HFFc6 (cell line): ENCODE measurements around the gene THBD. TPM values are rescaled to one million over a fixed set of nuclear protein-coding genes. Genes with fewer than 3 reads are reported as not detected.
"Not testable (repeated sequence)": the region's sequence is repeated elsewhere in the genome, so short reads cannot be mapped to it uniquely, and the experiment has no call there.

ENCODE experiments used
- DNase-seq: peaks from one replicate; pipeline ENCODE4 v3.0.0-alpha.2; 2018
- H3K27ac Mint-ChIP-seq: 2 replicates; pipeline ENCODE4 v1.8.0; 2020; ENCODE audit warnings: mild to moderate bottlenecking, mixed read lengths
- H3K27me3 Mint-ChIP-seq: 2 replicates; pipeline ENCODE4 v1.8.0; 2021; ENCODE audit warnings: mild to moderate bottlenecking, moderate library complexity, mixed read lengths; ENCODE audit not compliant: insufficient read depth
- H3K36me3 Mint-ChIP-seq: 2 replicates; pipeline ENCODE4 v1.8.0; 2021; ENCODE audit warnings: low read depth, mixed read lengths
- H3K4me1 Mint-ChIP-seq: 2 replicates; pipeline ENCODE4 v1.8.0; 2020; ENCODE audit warnings: low read depth, mixed read lengths
- H3K4me3 Mint-ChIP-seq: 2 replicates; pipeline ENCODE4 v1.8.0; 2020; ENCODE audit warnings: mild to moderate bottlenecking, moderate library complexity, mixed read lengths
- H3K9me3 Mint-ChIP-seq: 2 replicates; pipeline ENCODE4 v1.8.0; 2020; ENCODE audit warnings: mild to moderate bottlenecking, mixed read lengths
- CTCF ChIP-seq: fragments of 200-600 bp; sonication (generic); IDR thresholded peaks from 2 replicates; pipeline ENCODE4 v1.5.0; 2021; ENCODE audit warnings: antibody characterized with exemption, mild to moderate bottlenecking
- total RNA-seq, 6 experiments: library from RNA; stranded (reverse); fragmentation: NEBNext Ultra II Directional; extraction: Animal tissue kit (Norgen Biotek cat#: 25700); gene quantifications; 2 replicates in 1 of 6; 3 replicates in 5 of 6; pipeline ENCODE4 v1.2.3, GENCODE V29; 2021

THBD gene
- total RNA-seq, 6 experiments from 2014 or later = 0.05 to 0.11 (median 0.09) TPM

GRCh38 chr20:23029324-23029723 is 20.1 kb downstream of the THBD start:
- Mint-ChIP-seq H3K9me3 (no peaks in the 10 kb centered on the region), H3K4me1 (no peaks in the 10 kb centered on the region)
- DNase-seq = no peak

GRCh38 chr20:23028392-23028791 is 21.1 kb downstream of the THBD start:
- Mint-ChIP-seq H3K9me3 (no peaks in the 10 kb centered on the region), H3K27ac (no peak overlapping the region), H3K36me3 (no peaks in the 10 kb centered on the region), H3K27me3 (peaks cover 13% of the 10 kb centered on the region), H3K4me3 (no peak overlapping the region), H3K4me1 (no peaks in the 10 kb centered on the region)
- TF ChIP-seq CTCF = no peak
- DNase-seq = no peak

More at GRCh38 chr20:23029324-23029723, 20.1 kb downstream of the THBD start:
- no peak overlapping the region for H3K27ac Mint-ChIP-seq
- H3K36me3 Mint-ChIP-seq = no peaks in the 10 kb centered on the region
- H3K4me3 Mint-ChIP-seq = no peak overlapping the region
- peaks cover 13% of the 10 kb centered on the region for H3K27me3 Mint-ChIP-seq
- TF ChIP-seq CTCF = no peak

GRCh38 chr20:23027721-23028120 is 21.8 kb downstream of the THBD start:
- Mint-ChIP-seq H3K27me3 (peaks cover 11% of the 10 kb centered on the region), H3K27ac (no peak overlapping the region)

GRCh38 chr20:23025503-23025902 is 24.0 kb downstream of the THBD start:
- not testable (repeated sequence) for H3K36me3 Mint-ChIP-seq, H3K4me3 Mint-ChIP-seq, H3K27ac Mint-ChIP-seq, DNase-seq, H3K9me3 Mint-ChIP-seq, H3K27me3 Mint-ChIP-seq, H3K4me1 Mint-ChIP-seq

More at GRCh38 chr20:23027721-23028120, 21.8 kb downstream of the THBD start:
- no peak for TF ChIP-seq CTCF
- H3K9me3 Mint-ChIP-seq = no peaks in the 10 kb centered on the region
- H3K4me3 Mint-ChIP-seq = no peak overlapping the region
- no peak for DNase-seq
- no peaks in the 10 kb centered on the region for H3K4me1 Mint-ChIP-seq
- H3K36me3 Mint-ChIP-seq = no peaks in the 10 kb centered on the region

GRCh38 chr20:23024701-23025100 is 24.8 kb downstream of the THBD start:
- Mint-ChIP-seq H3K4me1 (no peaks in the 10 kb centered on the region), H3K36me3 (no peaks in the 10 kb centered on the region), H3K27ac (no peak overlapping the region), H3K9me3 (no peaks in the 10 kb centered on the region), H3K4me3 (no peak overlapping the region), H3K27me3 (peaks cover 3% of the 10 kb centered on the region)
- no peak for DNase-seq
- TF ChIP-seq CTCF = no peak

GRCh38 chr20:23023621-23024177 is 25.8 kb downstream of the THBD start:
- Mint-ChIP-seq H3K27ac (no peak overlapping the region), H3K36me3 (no peaks in the 10 kb centered on the region), H3K4me3 (no peak overlapping the region), H3K9me3 (no peaks in the 10 kb centered on the region), H3K4me1 (no peaks in the 10 kb centered on the region), H3K27me3 (no peaks in the 10 kb centered on the region; the same call in none of the 2 replicates)
- no peak for DNase-seq
- TF ChIP-seq CTCF = no peak
